Activated CD8-positive, alpha-beta memory T cell treated with anti-CD3 and anti-CD28 coated beads, Interleukin-2, amount 50 U/mL, for 1 hour (primary cell): ENCODE results near the gene LRRC59.

Experiments
- DNase-seq: peaks from one replicate; pipeline ENCODE4 v3.0.0-alpha.2; 2020; ENCODE audit errors: extremely low read depth

Gene LRRC59

DNA sequence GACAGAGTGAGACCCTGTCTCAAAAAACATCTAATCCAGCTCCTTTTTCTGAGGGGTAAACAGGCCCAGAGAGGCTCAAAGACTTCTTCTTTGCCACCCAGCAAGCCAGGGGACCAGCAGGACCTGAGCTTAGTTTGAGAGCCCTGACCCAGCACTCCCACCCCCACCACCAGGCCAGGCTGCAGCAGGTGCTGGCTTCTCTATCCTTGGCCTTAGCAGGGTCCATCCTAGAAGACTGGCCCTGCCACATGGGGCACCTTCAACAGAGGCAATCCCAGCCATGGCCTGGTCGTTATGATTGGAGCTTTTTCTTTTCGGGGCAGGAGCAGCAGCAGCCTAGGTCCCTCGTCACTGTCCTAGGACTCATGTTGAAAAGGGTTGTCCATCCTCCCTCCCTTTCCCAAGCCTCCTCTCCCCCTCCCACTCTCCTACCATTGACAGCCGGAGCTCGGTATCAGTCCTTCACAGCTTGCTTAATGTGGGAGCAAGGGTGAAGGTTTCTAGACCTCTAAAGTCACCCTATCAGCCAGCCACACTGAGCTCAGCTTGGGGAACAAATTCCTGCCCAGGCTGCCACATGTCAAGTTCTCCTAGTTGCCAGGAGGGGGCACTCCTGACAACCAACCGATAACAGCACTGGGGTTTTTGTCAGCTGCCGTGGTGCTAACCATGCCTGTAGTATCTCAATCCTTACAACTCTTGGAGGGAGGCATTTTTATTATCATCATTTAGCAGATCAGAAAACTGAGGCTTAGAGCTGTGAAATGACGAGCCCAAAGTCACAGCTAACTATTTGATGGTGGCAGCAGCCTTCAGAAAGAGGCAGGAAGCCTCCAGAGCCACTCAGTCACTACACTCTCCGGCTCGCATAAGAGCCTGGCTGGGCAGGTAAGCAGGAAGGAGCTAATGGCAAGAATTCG, 35.5 kb downstream of the LRRC59 start:
- no peak for DNase-seq

DNA sequence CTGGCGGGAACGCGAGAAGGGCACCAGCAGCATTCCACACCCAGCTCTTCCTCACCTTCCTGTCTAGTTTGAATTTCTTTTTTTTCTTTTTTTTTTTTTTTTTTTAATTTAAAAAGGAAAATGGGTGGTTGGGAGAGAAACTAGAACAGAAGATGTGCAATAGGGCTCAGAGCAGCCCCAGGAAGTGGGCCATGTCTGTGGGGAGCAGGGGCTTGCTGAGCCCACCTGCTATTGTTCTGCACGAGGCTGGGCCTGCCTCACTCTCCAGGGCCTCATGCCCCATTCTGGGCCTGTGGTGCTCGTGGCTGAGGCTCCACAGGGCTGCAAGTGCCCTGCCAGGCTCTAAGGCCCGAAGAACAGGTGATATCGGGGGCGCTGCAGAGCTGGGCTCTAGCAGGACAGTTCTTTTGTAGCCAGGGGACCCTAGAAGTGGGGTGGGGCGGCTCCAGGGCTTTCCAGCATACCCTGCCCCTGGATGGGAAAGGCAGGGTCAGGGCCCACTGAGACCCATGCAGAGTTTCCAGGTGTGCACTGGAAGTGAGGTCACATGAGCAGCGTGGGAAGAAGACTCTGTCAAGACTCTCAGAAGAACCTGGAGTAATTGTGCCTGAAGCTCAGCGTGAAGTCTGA, 36.7 kb downstream of the LRRC59 start:
- DNase-seq, result no peak

DNA sequence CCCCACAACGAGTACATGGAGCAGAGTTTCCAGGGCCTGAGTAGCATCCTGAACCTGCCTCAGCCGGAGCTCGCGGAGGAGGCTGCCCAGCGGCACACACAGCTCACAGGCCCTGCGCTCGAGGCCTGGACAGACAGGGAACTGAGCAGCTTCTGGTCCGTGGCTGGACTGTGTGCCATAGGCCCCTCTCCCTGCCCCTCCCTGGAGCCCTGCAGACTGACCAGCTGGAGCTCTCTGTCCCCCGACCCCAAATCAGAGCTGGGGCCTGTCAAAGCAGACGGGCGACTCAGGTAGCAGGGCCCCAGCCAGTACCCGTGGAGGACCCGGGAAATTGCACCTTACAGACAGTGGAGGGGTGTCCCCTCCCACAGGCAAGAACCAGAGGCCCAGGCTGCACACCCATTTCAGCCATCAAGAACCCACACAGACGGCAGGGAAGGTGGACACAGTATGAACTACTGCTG, 37.3 kb downstream of the LRRC59 start:
- no peak for DNase-seq

DNA sequence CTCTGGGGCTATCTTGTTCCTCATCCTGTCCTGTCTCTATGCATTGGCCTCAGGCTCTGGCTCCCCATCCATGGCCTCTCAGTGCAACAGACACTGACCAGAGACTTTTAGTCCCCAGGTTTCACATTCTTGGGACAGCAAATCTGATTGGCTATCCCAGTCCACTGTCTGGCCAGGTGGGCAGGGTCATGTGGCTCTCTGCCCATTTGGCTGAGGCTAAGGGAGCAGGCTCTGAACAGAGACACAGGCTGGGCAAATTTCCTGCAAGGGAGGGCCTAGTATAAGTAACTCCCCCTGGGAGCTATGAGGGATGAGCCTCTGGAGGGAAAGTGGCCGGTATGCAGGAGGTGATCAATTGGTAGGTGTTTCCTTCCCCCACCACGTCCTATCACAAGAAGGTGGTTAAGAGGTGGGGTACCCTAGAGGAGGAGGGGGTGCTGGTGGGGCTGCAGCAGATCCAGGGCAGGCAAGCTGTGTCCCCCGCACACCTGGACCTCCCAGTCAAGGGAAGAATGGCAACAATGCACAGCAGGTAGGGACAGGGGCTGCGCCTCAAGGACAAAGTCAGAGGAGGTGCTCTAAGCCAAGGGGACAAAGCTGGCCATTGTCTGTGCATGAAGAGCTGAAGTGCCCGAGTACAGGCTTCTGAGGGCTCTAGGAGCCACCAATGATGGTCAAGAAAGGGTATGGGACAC, 38.2 kb downstream of the LRRC59 start:
- no peak for DNase-seq

DNA sequence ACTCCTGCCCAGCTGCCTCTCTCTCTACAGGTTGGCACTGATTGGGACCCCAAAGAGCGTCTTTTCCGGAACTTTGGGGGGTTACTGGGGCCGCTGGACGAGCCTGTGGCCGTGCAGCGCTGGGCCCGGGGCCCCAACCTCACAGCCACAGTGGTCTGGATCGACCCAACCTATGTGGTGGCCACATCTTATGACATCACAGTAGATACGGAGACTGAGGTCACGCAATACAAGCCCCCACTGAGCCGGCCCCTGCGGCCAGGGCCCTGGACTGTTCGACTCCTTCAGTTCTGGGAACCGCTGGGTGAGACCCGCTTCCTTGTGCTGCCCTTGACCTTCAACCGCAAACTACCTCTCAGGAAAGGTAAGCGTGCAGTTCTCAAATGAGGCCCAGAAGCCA, 39.1 kb downstream of the LRRC59 start:
- no peak for DNase-seq

DNA sequence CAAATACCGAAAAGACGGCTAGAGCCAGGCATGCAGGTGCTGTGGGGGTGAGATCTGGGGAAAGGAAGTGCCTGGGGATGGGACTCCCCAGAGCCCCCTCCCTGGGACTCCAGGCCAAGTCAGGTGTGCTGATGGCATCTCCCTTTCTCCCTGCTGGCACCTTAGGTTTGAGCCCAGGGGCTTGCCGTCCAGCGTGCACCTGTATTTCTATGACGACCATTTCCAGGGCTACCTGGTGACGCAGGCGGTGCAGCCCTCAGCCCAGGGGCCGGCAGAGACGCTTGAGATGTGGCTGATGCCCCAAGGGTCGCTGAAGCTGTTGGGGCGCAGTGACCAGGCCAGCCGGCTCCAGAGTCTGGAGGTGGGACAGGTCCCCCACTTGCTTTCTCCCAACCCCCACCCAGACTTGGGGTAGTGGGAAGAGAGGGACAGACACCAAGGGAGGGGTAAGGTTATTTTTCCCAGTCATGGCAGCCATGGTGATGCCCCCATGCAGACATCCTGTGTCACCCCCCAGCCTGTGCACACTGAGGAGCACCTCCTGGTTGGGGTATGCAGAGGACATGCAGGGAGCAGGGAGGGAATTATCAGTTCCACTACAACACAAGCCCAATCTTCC, 40.3 kb downstream of the LRRC59 start:
- no peak for DNase-seq

DNA sequence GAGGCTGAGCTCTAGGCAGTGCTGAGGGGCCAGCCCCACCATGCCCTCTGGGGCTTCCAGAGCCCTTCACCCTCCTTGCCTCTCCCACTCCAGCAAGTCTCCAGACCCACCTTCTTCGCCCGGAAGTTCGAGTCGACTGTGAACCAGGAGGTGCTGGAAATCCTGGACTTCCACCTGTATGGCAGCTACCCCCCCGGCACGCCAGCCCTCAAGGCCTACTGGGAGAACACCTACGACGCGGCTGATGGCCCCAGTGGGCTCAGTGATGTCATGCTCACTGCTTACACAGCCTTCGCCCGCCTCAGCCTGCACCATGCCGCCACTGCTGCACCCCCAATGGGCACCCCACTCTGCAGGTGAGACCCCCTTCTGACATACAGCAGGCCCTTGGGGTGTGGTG, 40.9 kb downstream of the LRRC59 start:
- no peak for DNase-seq

DNA sequence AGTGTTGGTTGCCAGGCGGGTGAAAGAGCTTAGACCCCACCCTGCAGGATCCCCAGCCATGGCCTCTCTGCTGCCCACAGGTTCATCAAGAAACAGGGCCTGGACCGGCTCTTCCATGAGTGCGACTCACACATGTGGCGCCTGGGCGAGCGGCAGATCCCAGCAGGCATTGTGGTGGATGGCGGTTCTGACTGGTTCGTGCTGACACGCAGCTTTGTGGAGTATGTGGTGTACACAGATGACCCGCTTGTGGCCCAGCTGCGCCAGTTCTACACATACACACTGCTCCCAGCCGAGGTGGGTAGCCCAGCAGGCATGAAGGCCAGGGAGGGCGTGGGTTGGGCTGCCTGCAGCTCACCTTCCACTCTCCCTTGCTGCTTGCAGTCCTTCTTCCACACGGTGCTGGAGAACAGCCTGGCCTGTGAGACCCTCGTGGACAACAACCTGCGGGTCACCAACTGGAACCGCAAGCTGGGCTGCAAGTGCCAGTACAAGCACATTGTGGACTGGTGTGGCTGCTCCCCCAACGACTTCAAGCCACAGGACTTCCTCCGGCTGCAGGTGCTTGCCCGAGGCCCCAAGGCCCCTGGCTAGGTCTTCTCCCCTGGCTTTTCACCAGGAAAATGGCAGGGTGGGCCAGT, 41.5 kb downstream of the LRRC59 start:
- DNase-seq, result no peak

DNA sequence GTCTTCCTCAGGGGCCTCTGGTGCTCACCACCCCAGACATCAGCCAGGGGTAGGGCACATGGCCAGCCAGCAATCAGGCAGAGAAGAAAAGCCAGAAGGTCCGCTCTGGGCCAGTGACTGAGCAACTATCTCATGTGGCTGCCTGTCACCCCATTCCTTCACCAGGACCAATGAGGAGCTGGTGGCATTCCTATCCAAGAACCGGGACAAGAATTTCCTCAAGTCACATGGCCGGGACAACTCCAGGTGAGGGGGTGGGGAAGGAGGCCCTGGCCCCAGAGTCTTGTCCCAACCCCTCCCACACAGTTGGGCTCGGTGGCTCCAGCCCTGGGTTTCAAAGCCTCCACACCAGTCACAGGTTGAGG, 42.0 kb downstream of the LRRC59 start:
- DNase-seq, result no peak

DNA sequence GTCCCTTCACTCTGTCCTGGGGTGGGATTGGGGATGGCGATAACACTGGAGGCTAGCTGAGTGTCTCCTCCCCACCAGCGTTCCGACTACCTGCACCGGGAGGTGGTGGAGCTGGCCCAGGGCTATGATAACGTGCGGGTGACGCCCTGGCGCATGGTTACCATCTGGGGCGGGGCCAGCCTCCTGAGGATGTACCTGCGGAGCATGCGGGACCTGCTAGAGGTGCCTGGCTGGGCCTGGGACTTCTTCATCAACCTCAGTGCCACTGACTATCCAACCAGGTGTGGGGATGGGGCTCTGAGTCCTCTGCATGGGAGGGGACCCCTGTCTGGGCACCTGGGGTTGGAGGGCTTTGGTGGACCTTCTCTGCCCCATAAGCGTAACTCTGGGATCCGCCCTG, 42.5 kb downstream of the LRRC59 start:
- no peak for DNase-seq

DNA sequence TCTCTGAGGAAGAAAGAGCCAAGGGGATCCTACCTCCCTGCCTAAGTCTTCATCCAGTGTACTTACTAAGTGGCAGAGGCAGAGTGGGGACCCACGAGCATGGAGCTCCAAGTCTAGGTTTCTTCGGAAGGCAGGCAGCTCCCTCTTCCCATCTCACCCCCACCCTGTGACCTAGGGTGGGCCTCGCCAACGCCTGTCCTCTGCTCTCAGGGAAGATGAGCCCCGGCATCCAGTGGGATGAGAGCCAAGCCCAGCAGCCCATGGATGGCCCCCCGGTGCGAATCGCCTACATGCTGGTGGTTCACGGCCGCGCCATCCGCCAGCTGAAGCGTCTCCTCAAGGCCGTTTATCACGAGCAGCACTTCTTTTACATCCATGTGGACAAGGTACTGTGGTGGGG, 43.1 kb downstream of the LRRC59 start:
- DNase-seq, result no peak

DNA sequence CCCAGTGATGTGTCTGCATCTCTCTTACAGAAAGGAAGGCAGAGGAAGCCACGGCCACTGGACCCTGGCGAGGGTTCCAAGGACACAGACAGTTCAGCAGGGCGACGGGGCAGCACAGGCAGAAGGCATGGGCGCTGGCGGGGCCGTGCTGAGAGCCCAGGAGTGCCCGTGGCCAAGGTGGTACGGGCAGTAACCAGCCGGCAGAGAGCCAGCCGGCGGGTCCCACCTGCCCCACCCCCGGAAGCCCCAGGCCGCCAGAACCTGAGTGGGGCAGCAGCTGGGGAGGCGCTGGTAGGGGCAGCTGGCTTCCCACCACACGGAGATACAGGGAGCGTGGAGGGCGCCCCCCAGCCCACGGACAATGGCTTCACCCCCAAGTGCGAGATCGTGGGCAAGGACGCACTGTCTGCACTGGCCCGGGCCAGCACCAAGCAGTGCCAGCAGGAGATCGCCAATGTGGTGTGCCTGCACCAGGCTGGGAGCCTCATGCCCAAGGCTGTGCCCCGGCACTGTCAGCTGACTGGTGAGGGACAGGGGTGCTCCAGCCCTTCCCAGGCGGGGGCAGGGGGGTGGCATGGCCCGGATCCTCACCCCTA, 43.6 kb downstream of the LRRC59 start:
- no peak for DNase-seq

DNA sequence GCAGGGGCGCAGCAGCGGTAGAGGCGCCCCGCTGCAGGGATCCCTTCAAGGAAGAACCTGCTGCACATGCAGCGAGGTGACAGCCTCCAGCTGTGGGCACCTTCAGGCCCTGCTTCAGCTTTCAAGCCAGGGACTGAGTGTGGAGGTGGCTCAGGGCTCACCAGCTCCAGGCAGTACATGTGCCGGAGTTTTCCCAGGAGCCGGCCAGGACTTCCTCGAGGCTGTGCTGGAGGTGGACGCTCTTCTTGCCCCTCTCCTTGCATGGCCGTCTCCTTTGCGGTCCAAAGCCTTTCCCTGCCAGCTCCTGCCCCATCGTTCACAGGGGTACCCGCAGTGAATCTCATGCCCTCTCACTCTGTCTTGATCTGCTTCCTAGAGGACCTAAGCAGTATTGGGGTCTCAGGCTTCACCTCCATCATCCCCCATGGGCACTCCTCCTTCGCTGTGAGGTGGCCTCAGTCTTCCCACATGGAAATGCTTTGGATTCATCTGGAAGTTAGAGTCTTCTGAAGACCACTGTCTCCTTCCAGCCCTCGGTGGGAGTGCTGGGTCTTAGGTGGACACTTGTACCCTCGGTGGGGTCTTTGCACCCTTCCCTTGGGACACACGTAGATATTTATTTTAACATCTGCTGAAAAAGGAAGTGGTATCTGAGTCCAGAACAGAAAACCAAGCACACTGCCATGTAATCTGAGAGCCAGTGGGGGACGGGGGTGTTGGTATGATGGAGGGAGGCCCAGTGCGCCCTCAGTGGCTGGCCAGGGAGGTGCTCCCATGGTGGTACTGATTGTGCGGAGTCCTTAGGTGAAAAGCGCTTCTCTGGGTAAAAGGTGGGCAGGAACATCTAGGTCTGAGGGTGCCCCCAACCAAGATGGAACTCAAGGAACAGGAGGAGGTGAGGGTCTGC, 44.4 kb downstream of the LRRC59 start:
- DNase-seq, result no peak

DNA sequence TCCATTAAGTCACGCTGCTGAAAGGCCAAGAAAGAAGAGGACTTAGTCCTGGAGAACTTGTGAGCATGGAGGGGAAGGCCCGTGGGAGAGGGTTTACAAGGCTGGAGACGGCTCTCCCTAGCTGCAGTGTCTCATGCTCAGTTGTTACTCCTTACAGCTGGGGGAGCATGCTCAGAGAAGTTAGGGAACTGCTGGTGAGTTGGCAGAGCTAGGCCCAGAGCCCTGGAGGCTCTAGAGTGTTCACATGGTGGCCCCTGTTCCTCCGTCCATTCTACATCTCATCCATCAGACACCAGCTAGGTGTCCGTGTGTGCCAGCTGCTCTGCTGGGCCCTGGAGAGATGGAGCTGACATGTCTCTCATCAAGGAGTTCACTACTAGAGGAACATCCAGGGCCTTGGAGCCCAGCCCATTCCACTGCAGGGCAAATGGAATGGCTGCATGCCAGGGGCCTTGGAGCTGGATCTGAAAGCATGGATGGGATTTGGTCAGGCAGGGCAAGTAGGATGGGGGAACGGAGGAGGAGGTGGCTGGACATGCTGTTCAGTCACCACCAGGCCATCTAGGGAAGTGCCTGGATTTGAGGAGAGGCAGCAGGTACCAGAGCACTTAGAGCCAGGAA, 45.1 kb downstream of the LRRC59 start:
- no peak for DNase-seq

DNA sequence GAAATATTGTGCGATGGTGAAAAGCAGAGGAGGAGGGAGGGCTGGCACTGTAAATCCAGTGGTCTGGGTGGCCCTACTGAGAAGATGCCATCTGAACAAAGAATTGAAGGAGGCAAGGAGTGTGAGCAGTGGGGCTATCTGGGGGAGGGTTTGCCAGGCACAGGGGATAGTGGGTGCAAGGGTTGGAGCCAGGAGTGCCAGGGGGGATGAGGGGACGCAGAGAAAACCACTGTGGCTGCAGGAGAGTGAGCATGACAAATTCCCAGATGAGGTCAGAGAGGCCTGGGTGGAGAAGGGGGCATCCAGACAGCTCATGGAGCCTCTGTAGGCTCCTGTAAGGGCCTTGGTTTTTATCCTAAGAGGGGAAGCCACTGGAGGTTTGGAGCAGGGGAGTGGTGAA, 46.6 kb downstream of the LRRC59 start:
- DNase-seq, result no peak

DNA sequence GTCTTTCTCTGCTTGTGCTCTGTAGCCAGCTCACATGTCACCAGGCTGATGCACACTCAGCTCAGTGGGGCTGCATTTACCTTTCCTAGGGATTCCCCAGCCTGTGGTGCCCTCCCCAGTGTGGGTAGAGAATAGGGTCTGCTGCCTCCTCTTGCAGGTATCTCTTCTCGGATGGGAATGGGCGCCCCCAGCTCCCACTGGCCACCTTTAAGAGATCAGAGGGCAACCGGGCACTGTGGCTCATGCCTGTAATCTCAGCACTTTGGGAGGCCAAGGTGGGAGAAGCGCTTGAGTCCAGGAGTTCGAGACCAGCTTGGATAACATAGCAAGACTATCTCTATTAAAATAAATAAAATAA, 48.1 kb downstream of the LRRC59 start:
- no peak for DNase-seq

DNA sequence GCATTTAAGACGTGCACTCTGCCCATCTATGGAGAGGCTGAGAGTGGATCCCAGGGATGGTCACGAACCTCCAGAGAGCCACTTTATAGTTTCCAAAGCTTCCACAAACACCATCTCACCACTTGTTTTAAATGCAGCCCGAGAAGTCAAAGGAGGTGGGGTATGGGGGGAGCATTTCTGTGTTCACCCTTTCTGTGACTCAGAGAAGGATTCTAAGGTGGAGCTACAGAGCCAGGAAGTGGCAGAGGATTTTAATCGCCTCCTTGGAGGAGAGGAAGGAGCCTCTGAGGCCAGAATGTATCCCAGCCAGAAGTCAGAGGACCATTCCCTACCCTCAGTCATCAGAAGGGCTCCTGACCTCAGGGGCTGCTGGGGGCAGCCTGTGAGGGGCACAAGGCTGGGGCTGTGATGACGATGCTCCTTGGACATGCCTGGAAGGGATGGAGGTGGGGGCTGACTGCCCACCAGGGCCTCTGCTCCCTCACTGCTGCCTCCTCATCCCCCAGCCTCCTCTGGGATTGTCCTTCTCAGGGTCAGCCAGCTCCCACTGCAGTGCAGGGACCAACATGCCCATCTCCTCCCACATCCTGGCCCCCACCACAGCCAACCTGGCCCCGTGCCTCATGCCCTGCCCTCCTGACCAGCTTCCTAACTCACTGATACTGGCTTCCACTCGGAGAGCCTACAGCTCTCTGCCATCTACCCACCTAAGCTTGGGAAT, 48.6 kb downstream of the LRRC59 start:
- no peak for DNase-seq

DNA sequence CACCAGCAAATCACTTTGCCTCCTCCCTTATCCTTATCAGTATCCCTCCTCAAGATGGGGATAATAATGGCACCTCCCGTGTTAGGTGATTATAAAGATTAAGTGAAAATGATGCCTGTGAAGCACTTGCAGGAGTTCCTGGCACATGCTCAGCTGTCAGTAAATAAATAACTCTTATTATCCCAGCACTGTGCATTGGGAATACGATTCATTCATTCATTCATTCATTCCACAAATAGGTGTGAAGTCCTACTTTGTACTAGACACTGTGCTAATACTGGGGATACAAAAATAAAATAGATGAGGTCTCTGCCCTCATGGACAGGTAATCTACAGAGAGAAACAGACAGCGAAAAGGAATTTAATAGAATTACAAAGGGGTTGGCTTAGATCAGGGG, 49.4 kb downstream of the LRRC59 start:
- DNase-seq, result no peak
